ENCODE data around the gene ARL15. TPM values are rescaled to one million over a fixed set of nuclear protein-coding genes. Genes with fewer than 3 reads are reported as not detected.

The ARL15 gene
- total RNA-seq, 2 donors from 2014 or later, result 12.0 to 13.0 TPM

DNA sequence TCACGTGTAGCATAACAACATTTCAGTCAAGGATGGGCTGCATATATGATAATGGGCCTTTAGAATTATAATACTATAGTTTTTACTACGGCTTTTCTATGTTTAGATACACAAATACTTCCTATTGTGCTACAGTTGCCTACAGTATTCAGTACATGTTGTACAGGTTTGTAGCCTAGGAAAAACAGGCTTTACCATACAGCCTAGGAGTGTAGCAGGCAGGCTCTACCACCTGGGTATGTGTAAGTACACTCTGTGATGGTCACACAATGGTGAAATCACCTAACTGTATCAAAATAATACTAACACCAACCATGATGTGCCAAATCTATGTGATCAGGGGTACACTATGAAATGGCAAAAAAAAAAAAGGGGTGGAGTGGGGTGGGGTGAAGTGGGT is 372.9 kb downstream of the ARL15 start:
- no peak overlapping the region for H3K27ac Mint-ChIP-seq
- H3K27me3 Mint-ChIP-seq, result no peaks in the 10 kb centered on the region
- H3K4me3 Mint-ChIP-seq, result no peak overlapping the region
- no peaks in the 10 kb centered on the region for H3K4me1 Mint-ChIP-seq (ENCODE audit: low read depth in 2 of 2)
- no peak for ATAC-seq
- no peaks in the 10 kb centered on the region for H3K9me3 Mint-ChIP-seq
- no peak for DNase-seq (ENCODE audit: low spot score)
- no peaks in the 10 kb centered on the region for H3K36me3 Mint-ChIP-seq

DNA sequence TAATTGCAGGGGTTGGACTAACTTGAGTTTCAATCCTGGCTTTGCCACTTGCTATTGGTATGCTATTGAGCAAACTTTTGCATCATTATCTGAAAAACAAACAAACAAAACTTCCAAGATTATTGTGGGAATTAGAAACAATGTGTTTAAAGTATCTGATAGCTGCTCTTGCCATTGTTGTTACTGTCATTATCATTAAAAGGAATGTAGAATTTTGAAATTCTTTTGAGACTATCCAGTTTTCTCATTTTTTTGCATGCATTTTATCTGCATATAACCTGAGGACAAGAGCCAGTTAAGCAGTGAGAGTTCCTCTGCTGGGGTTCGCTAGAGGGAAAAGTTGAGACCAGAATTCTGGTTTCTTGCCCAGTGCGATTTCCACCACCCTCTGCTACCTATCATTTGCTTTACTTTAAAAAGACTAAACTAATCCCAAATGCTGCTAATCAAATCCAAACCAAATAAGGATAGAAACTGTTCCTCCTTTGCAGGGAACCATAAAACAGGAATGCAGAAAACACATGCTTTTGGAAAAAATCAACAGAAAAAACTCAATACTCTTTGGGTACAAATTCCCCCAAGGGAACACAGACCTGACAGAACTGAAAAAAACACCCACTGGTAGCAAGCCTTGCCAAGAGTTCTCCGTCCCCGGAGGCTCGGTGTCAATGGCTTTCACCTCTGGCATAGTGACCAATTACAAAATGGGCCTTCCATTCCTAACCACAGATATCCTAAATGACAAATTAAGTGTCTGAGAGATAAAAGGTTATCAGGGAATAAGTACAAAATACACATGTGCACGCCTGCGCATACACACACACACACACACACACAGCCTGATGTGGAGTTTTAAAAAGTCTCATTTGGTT is 373.7 kb downstream of the ARL15 start:
- DNase-seq (ENCODE audit: low spot score) (no peak), ATAC-seq (no peak)
- no peak overlapping the region for H3K4me3 Mint-ChIP-seq
- no peaks in the 10 kb centered on the region for H3K36me3 Mint-ChIP-seq
- no peaks in the 10 kb centered on the region for H3K9me3 Mint-ChIP-seq
- H3K4me1 Mint-ChIP-seq (ENCODE audit: low read depth in 2 of 2), result no peaks in the 10 kb centered on the region
- no peaks in the 10 kb centered on the region for H3K27me3 Mint-ChIP-seq
- no peak overlapping the region for H3K27ac Mint-ChIP-seq

- Mint-ChIP-seq H3K27ac (no peak overlapping the region), H3K9me3 (no peaks in the 10 kb centered on the region), H3K4me1 (ENCODE audit: low read depth in 2 of 2) (peaks cover 0 to 5% of the 10 kb centered on the region in 2 donors), H3K36me3 (no peaks in the 10 kb centered on the region), H3K4me3 (no peak overlapping the region), H3K27me3 (no peaks in the 10 kb centered on the region)
- no peak for DNase-seq (ENCODE audit: low spot score)
- ATAC-seq, result no peak
Observed at GRCh38 chr5:53934151-53934820, 376.1 kb downstream of the ARL15 start.

DNA sequence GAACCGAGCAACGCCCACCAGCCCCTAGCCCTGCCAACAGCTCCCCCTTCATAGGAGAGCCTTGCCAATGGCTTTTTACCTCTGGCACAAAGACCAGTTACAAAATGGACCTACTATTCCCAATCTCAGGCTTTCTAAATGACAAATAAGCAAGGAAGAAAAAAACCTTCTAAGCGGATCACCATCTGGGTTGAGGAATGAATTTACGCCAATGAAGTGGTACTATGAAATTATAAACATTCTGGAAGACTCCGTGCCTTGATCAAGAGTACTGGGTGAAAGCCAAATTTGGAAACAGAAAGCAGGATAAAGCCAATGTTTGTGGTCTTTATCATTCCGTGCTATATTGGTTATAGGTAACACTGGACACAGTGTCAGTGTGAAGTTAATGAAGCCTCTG is 378.0 kb downstream of the ARL15 start:
- H3K27ac Mint-ChIP-seq, result no peak overlapping the region
- no peak for DNase-seq (ENCODE audit: low spot score)

GRCh38 chr5:53930457-53930856 is 379.9 kb downstream of the ARL15 start:
- H3K27me3 Mint-ChIP-seq, result no peaks in the 10 kb centered on the region
- no peak for ATAC-seq
- peaks cover 0 to 5% of the 10 kb centered on the region in 2 donors for H3K4me1 Mint-ChIP-seq (ENCODE audit: low read depth in 2 of 2)

More for the DNA sequence above, 378.0 kb downstream of the ARL15 start:
- no peaks in the 10 kb centered on the region for H3K27me3 Mint-ChIP-seq
- H3K9me3 Mint-ChIP-seq, result no peaks in the 10 kb centered on the region
- peaks cover 0 to 5% of the 10 kb centered on the region in 2 donors for H3K4me1 Mint-ChIP-seq (ENCODE audit: low read depth in 2 of 2)
- no peak for ATAC-seq
- H3K36me3 Mint-ChIP-seq, result no peaks in the 10 kb centered on the region
- H3K4me3 Mint-ChIP-seq, result no peak overlapping the region

DNA sequence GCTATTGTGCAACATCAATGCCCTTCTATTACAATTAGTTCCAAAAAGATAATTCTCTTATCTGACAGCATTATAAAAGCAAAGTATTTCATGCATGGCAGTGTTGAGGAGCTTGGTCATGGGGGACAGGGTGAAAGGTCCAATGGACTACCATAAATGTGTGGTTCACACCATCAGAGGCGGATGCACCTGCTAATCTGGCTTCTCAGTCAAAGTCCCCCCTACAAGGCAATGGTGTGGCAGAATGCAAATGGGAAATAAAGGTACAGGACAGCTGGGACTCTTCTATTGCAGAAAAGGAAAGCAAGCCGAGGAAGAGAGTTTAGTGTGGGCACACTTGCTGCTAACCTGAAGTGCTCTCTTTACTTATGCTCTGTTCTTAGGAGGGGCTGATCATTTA is 380.8 kb downstream of the ARL15 start:
- Mint-ChIP-seq H3K36me3 (no peaks in the 10 kb centered on the region), H3K4me1 (ENCODE audit: low read depth in 2 of 2) (peaks cover 0 to 5% of the 10 kb centered on the region in 2 donors), H3K4me3 (no peak overlapping the region), H3K27ac (no peak overlapping the region), H3K9me3 (no peaks in the 10 kb centered on the region), H3K27me3 (no peaks in the 10 kb centered on the region)
- no peak for DNase-seq (ENCODE audit: low spot score)
- no peak for ATAC-seq

More at GRCh38 chr5:53930457-53930856, 379.9 kb downstream of the ARL15 start:
- H3K9me3 Mint-ChIP-seq, result no peaks in the 10 kb centered on the region
- no peak overlapping the region for H3K4me3 Mint-ChIP-seq
- no peak overlapping the region for H3K27ac Mint-ChIP-seq
- DNase-seq (ENCODE audit: low spot score), result no peak
- H3K36me3 Mint-ChIP-seq, result no peaks in the 10 kb centered on the region

DNA sequence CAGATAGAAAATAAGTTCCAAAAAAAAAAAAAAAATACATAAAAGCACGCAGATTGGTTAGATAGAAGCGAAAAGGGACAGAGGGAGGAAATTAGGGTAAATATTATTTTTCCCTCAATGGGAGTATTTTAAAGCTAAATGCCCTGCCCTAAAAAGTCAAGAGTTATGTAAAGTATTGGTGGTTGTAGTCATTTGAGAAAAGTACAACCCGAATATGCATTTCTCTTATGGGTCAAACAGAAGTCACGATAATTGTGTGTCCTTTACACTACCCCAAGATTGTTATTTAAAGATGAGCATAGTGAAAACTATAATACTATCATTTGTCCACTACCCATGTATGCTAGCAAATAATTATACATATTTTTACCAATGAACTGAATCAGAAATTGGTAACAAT is 381.2 kb downstream of the ARL15 start:
- H3K9me3 Mint-ChIP-seq, result no peaks in the 10 kb centered on the region
- ATAC-seq (no peak), DNase-seq (ENCODE audit: low spot score) (no peak)
- H3K27me3 Mint-ChIP-seq, result no peaks in the 10 kb centered on the region
- H3K36me3 Mint-ChIP-seq, result no peaks in the 10 kb centered on the region
- H3K27ac Mint-ChIP-seq, result no peak overlapping the region
- peaks cover 0 to 5% of the 10 kb centered on the region in 2 donors for H3K4me1 Mint-ChIP-seq (ENCODE audit: low read depth in 2 of 2)
- no peak overlapping the region for H3K4me3 Mint-ChIP-seq

DNA sequence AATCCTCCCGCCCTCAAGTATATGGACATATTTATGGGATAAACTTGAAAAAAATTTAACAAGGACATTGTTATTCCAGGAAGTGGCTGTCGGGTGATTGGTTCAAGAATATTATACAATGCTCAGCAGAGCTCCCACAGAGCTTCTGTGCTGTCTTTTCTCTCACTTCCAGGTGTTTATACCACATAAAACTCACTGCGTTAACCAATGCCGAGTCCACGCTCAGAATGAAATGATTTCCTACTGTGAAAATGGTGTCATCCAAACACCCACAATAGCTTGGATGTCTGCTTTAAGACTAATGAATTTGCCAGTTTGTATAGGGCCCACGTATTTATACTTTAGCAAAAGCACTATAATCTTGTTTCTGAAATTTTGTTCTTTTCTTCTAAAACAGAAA is 381.7 kb downstream of the ARL15 start:
- no peak for ATAC-seq
- Mint-ChIP-seq H3K27me3 (no peaks in the 10 kb centered on the region), H3K4me3 (no peak overlapping the region), H3K4me1 (ENCODE audit: low read depth in 2 of 2) (peaks cover 0 to 5% of the 10 kb centered on the region in 2 donors), H3K27ac (no peak overlapping the region), H3K36me3 (no peaks in the 10 kb centered on the region), H3K9me3 (no peaks in the 10 kb centered on the region)
- no peak for DNase-seq (ENCODE audit: low spot score)

DNA sequence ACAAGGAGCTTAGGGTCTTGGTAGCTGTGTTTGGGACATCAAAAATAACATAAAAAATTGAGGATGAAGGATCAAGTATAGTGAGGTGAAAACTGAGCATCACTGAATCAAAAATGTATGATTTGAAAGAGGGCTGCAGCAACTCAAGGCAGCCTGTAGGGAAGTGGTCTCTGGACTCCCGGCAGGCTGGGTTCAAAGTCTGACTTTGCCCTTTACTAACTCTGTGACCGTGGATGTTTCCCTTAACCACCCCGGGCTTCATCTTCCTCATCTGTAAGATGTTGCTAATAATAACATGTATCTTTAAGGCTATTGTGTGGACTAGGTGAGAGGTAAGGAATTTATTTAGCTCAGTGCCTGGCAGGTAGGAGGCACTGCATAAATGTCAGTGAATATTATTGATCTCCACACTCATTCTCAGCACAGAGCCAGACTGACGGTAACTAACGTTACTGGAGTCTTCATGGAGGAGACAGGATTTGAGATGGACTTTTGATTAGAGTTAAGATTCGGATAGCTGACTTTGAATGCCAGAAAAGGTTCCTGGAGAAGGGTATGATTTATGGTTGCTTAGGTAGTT is 382.6 kb downstream of the ARL15 start:
- no peak for DNase-seq (ENCODE audit: low spot score)
- peaks cover 0 to 5% of the 10 kb centered on the region in 2 donors for H3K4me1 Mint-ChIP-seq (ENCODE audit: low read depth in 2 of 2)
- no peaks in the 10 kb centered on the region for H3K36me3 Mint-ChIP-seq
- H3K27ac Mint-ChIP-seq, result no peak overlapping the region
- no peak overlapping the region for H3K4me3 Mint-ChIP-seq
- no peak for ATAC-seq
- H3K9me3 Mint-ChIP-seq, result no peaks in the 10 kb centered on the region
- no peaks in the 10 kb centered on the region for H3K27me3 Mint-ChIP-seq

DNA sequence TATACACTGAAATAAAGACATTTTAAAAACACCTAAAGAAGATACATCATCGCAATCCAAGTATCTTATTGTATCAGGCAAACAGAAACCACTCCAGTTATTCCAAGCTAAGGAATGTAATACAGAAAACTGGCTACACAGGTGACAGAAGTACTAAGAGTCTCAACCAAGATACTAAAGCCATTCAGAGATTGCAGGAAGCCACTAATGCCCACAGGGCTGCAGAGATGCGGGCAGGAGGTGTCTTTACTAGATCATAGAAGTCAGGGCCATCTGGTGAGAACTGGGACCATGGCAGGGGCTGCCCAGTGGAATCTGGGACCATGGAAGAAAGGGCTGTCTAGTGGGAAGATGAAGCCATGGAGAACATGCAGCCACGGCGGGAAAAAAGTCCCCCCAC is 384.3 kb downstream of the ARL15 start:
- ATAC-seq (no peak), DNase-seq (ENCODE audit: low spot score) (no peak)
- Mint-ChIP-seq H3K27ac (no peak overlapping the region), H3K4me1 (ENCODE audit: low read depth in 2 of 2) (peaks cover 0 to 5% of the 10 kb centered on the region in 2 donors), H3K27me3 (no peaks in the 10 kb centered on the region), H3K9me3 (no peaks in the 10 kb centered on the region), H3K36me3 (no peaks in the 10 kb centered on the region), H3K4me3 (no peak overlapping the region)

- no peak overlapping the region for H3K4me3 Mint-ChIP-seq
- ATAC-seq (no peak), DNase-seq (ENCODE audit: low spot score) (no peak)
- H3K36me3 Mint-ChIP-seq, result no peaks in the 10 kb centered on the region
- no peaks in the 10 kb centered on the region for H3K4me1 Mint-ChIP-seq (ENCODE audit: low read depth in 2 of 2)
- no peaks in the 10 kb centered on the region for H3K9me3 Mint-ChIP-seq
- H3K27ac Mint-ChIP-seq, result no peak overlapping the region
- H3K27me3 Mint-ChIP-seq, result no peaks in the 10 kb centered on the region
Observed at GRCh38 chr5:53924392-53924791, 386.0 kb downstream of the ARL15 start.

GRCh38 chr5:53923961-53924360 is 386.4 kb downstream of the ARL15 start:
- no peaks in the 10 kb centered on the region for H3K4me1 Mint-ChIP-seq (ENCODE audit: low read depth in 2 of 2)
- ATAC-seq (no peak), DNase-seq (ENCODE audit: low spot score) (no peak)
- H3K27me3 Mint-ChIP-seq, result no peaks in the 10 kb centered on the region
- H3K4me3 Mint-ChIP-seq, result no peak overlapping the region
- no peaks in the 10 kb centered on the region for H3K36me3 Mint-ChIP-seq
- H3K9me3 Mint-ChIP-seq, result no peaks in the 10 kb centered on the region
- no peak overlapping the region for H3K27ac Mint-ChIP-seq

- H3K4me3 Mint-ChIP-seq, result no peak overlapping the region
- H3K27me3 Mint-ChIP-seq, result no peaks in the 10 kb centered on the region
- H3K27ac Mint-ChIP-seq, result no peak overlapping the region
- ATAC-seq (no peak), DNase-seq (ENCODE audit: low spot score) (no peak)
- H3K36me3 Mint-ChIP-seq, result no peaks in the 10 kb centered on the region
- no peaks in the 10 kb centered on the region for H3K4me1 Mint-ChIP-seq (ENCODE audit: low read depth in 2 of 2)
- H3K9me3 Mint-ChIP-seq, result no peaks in the 10 kb centered on the region
Observed at GRCh38 chr5:53922508-53923498, 387.6 kb downstream of the ARL15 start.
